GM12865 (cell line): ENCODE data around the gene ENO2.
"Not testable (repeated sequence)": the region's sequence is repeated elsewhere in the genome, so short reads cannot be mapped to it uniquely, and the experiment has no call there.

Experiments used
- DNase-seq: peaks from one replicate; pipeline ENCODE4 v3.0.0; 2010; ENCODE audit warnings: low read depth
- H3K4me3 ChIP-seq: 2 replicates; pipeline ENCODE4 v1.5.1; 2011; ENCODE audit warnings: mild to moderate bottlenecking, low read depth, low read length, control low read depth
- TF ChIP-seq, protein P1 (sequence below): IDR thresholded peaks from 2 replicates; pipeline ENCODE4 v1.5.1; 2011; ENCODE audit warnings: low read length, control low read depth, low read depth, inconsistent platforms; ENCODE audit not compliant: insufficient read depth; ENCODE audit errors: missing control alignments

The ENO2 gene

DNA sequence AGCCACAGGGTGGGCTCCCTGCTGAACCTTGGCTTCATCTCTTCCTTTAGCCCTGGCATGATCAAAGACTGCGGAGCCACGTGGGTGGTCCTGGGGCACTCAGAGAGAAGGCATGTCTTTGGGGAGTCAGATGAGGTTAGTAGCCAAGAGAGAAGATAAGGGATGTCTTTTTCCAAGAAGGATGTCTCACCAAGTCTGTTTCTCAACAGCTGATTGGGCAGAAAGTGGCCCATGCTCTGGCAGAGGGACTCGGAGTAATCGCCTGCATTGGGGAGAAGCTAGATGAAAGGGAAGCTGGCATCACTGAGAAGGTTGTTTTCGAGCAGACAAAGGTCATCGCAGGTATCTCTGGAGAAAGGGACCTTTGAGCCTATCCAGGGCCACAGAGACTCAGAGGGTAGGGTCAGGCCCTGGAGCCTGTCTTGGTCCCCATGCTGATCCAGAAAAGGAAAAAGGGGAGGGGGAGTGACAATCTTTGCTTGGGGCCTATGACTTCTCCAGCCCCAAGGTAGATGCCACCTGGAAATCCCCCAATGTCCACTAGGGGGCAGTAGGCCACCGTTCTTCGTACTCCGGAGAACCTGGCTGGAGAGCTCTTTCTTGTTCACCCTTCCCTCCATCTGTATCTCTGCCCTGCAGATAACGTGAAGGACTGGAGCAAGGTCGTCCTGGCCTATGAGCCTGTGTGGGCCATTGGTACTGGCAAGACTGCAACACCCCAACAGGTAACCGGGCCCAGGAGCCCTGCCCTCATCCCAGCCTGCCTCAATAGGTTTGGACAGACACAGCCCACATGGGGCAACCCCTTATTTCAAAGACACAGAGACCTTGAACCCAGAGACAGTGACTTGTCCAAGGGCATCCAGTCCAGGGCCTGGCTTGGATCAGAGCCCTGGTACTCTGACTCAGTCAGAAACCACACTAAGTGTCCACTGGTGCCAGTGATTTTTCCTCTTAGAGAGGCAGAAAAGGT, 45.0 kb upstream of the ENO2 start:
- peak overlapping the region; percentile 97 for H3K4me3 ChIP-seq
- DNase-seq = peak; percentile 85
- TF ChIP-seq, protein P1, sequence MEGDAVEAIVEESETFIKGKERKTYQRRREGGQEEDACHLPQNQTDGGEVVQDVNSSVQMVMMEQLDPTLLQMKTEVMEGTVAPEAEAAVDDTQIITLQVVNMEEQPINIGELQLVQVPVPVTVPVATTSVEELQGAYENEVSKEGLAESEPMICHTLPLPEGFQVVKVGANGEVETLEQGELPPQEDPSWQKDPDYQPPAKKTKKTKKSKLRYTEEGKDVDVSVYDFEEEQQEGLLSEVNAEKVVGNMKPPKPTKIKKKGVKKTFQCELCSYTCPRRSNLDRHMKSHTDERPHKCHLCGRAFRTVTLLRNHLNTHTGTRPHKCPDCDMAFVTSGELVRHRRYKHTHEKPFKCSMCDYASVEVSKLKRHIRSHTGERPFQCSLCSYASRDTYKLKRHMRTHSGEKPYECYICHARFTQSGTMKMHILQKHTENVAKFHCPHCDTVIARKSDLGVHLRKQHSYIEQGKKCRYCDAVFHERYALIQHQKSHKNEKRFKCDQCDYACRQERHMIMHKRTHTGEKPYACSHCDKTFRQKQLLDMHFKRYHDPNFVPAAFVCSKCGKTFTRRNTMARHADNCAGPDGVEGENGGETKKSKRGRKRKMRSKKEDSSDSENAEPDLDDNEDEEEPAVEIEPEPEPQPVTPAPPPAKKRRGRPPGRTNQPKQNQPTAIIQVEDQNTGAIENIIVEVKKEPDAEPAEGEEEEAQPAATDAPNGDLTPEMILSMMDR = peak; percentile 90

DNA sequence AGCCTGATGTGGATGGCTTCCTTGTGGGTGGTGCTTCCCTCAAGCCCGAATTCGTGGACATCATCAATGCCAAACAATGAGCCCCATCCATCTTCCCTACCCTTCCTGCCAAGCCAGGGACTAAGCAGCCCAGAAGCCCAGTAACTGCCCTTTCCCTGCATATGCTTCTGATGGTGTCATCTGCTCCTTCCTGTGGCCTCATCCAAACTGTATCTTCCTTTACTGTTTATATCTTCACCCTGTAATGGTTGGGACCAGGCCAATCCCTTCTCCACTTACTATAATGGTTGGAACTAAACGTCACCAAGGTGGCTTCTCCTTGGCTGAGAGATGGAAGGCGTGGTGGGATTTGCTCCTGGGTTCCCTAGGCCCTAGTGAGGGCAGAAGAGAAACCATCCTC, 44.1 kb upstream of the ENO2 start:
- DNase-seq, H3K4me3 ChIP-seq: not testable (repeated sequence)

DNA sequence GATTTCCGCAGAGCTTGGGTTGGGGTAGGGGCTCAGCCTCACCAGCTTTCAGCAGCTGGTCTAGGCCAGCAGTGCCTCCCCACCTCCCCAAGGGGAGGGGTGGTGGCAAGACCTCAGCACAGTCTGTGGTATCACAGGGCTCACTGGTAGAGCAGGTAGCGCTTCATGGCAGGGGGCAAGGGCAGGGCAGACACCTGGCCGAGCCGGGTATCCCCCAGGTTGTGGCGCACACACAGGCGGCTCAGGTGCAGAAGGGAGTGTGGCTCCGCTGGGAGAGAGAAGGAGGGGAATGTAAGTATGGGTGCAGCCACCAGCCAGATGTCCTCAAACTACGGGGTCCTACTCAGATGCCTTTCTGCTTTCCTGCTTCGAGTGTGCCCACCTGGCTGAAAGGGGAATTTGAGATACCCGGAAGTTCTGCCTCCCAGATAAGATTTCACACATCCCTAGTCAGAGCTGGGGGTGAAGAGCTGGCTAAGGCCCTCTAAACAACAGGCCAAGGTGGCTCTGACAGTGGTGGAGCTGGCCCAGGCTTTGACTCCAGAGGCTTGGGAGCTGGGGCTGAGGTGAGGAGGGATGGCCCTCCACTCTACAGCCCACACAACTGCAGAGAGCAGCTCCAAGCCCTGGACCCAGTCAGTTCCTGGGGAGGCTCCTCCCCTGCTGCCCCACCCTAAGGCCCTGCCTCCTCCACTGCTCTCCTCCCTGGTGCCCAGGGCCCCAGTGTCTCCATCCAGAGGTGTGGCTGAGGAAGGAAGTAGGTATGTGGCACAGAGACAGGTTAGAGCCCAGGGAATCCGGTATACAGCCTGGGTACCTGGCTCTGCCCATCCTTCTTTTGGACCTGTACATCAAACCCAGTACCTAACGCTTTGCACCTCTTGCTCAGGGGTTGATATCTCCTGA, 43.1 kb upstream of the ENO2 start:
- DNase-seq = peak; percentile 55
- H3K4me3 ChIP-seq = peak overlapping the region; percentile 96
- TF ChIP-seq, protein P1 = no peak

DNA sequence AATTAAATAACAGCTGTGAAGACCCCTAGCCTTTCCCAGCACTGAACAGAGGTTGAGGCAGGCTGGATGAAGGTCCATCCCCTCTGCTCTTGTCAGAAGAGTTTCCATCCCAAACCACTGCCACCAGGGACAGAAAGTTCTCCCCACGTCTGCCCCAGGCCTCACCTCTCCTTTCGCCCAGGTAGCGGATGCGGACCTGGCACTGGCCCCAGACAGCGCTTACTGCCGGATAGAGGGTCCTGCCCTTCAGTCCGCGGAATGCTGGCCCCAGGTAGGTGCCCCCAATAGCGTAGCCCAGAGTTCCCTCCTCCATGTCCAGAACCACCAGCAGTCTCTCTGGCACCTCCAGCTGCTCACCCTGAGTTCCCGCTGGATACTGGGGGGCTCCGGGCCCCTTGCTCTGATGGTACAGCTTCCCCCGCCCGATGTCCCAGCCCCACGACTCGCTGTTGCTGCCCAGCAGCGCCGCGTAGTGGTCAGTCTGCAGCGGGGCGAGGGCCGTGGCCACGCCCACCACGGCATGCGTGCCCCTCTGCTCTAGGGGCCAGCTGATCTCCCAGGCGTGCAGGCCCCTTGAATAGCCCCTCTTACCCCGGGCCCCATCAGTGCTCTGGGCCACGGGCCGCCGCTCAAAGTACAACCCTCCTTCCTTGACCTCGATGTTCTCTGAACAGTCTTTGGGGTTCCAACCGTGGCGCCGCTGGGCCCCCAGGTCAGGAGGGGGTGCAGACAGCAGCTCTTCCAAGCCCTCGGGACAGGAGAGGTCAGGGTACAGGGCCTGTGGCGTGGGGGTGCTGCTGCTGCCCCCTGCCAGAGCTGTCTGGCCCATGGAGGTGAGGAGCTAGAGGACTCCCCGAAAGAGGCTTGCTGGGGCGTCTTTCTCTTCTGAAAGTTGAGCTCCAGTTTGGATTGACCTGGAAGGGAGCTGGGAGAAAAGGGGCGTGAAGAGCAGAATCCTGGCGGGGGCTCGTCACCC, 42.0 kb upstream of the ENO2 start:
- peak; percentile 88 for DNase-seq
- H3K4me3 ChIP-seq = peak overlapping the region; percentile 96

DNA sequence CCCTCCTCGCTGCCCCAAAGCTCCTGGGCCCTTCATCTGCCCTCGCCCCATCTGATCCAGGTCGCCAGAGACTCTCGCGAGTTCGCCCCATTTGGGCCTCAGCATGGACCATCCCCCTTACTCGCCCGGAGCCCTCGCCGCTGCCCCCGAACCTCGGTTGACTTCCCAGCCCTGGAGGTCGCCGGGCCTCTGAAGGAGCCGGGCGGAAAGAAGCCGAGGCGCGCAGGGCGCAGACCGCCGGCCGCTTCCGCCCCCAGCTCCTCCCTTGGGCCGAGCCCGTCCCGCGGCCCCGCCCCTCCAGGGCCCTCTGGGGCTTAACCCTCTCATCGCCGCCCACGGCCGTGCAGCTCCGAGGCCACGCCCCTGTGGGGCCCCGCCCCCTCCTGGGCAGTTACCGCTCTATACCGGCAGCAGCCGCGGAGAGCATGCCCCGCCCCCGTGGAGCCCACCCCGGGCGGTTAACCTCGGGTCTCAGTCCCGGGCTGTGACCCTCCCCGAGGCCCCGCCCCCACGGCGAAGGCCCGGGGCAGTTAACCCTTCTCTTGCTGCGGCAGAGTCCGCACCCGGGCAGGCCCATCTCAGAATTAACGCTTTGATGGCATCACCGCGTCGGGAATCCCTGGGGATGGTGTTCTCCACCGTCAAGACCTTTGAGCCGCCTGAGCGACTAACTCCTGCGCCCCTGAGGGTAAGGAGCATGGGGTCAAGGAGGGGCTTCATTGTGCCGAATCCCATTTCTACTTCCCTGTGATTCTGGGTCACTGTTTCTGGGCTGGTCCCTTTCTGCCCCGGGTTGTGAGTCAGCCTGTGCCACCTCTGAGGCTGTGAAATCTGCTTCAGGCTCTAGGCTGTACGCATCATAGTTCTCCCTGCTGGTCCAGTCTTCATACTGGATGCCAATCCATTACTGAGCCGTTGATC, 41.0 kb upstream of the ENO2 start, which contains the start of gene SPSB2:
SPSB2 (minus strand) TSS at position 210 of the 921 bp plus-strand sequence. CDS start 402 bp downstream, outside the sequence.
- peak within 1 kb of the TSS; percentile 96 for H3K4me3 ChIP-seq
- DNase-seq = peak; percentile 98
- TF ChIP-seq, protein P1 = no peak

More for the DNA sequence above, 42.0 kb upstream of the ENO2 start:
- TF ChIP-seq, protein P1 = peak; percentile 96

DNA sequence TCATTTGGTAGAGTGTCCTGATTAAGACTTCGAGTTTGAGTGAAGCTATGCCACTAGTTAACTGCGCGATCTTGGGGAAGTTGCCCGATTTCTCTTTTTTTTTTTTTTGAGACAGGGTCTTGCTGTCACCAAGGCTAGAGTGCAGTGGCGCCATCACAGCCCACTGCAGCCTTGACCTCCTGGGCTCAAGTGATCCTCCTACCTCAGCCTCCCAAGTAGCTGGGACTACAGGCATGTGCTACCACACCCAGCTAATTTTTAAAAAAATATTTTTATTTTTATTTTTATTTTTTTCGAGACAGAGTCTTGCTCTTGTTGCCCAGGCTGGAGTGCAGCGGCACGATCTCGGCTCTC, 40.4 kb upstream of the ENO2 start:
- DNase-seq = not testable (repeated sequence)
- peak overlapping the region; percentile 96 for H3K4me3 ChIP-seq

DNA sequence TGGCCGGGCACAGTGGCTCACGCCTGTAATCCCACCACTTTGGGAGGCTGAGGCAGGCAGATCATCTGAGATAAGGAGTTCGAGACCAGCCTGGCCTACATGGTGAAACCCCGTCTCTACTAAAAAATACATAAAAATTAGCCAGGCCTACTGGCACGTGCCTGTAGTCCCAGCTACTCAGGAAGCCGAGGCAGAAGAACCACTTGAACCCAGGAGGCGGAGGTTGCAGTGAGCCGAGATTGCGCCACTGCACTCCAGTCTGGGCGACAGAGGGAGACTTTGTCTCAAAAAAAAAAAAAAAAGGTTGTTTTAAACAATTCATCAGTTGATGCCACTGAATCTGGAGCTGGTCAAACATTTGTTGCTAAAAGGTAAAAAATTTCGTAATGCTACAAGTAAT, 34.6 kb upstream of the ENO2 start:
- H3K4me3 ChIP-seq, DNase-seq: not testable (repeated sequence)
